IgD-negative memory B cell (primary cell): ENCODE data around the gene DDX55. TPM values are rescaled to one million over a fixed set of nuclear protein-coding genes. Genes with fewer than 3 reads are reported as not detected.
"Not testable (repeated sequence)": the region's sequence is repeated elsewhere in the genome, so short reads cannot be mapped to it uniquely, and the experiment has no call there.

Experiments
- H3K27ac Mint-ChIP-seq, 3 donors: one replicate each; pipeline ENCODE4 v1.8.0; 2020 to 2022; ENCODE audit warnings: mild to moderate bottlenecking in 3 of 3, mixed read lengths in 3 of 3, moderate library complexity in 1 of 3
- H3K27me3 Mint-ChIP-seq: one replicate; pipeline ENCODE4 v1.8.0; 2021; ENCODE audit warnings: mixed read lengths
- H3K36me3 Mint-ChIP-seq: one replicate; pipeline ENCODE4 v1.8.0; 2020; ENCODE audit warnings: mild to moderate bottlenecking, mixed read lengths
- H3K4me1 Mint-ChIP-seq, 3 donors: one replicate each; pipeline ENCODE4 v1.8.0; 2020 to 2022; ENCODE audit warnings: mixed read lengths in 3 of 3, mild to moderate bottlenecking in 1 of 3
- H3K4me3 Mint-ChIP-seq, 4 donors: one replicate each; pipeline ENCODE4 v1.8.0; 2020 to 2022; ENCODE audit warnings: mild to moderate bottlenecking in 4 of 4, mixed read lengths in 4 of 4, moderate library complexity in 3 of 4
- H3K9me3 Mint-ChIP-seq, 3 donors: one replicate each; pipeline ENCODE4 v1.8.0; 2020 to 2021; ENCODE audit warnings: mixed read lengths in 3 of 3, mild to moderate bottlenecking in 1 of 3
- polyA plus RNA-seq: library from polyadenylated mRNA; unstranded; fragments of 300-500 nt; fragmentation: Illumina TruSeq; gene quantifications from one replicate; pipeline ENCODE4 v1.2.3, GENCODE V29; 2021

DDX55 gene
- polyA plus RNA-seq, 1 donor from 2014 or later, result 23.5 TPM

DNA sequence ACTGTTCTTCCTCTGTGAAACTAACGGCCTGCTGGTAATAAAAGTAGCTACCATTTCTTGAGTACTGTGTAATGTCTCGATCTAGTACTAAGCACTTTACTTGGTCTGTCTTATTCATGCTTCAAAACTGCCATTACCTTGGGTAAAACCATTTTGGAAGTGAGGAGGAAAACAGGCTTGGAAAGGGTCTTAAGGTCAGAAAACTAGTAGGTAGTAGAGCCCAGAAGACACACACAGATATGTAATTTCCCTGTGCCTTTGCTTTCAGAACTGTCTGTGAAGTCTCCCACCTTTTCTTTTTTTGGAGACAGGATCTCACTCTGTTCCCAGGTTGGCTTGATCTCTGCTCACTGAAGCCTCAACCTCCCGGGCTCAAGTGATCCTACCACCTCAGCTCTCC is 3.4 kb upstream of the DDX55 start:
- no peak overlapping the region for H3K4me3 Mint-ChIP-seq
- no peaks in the 10 kb centered on the region for H3K9me3 Mint-ChIP-seq
- H3K36me3 Mint-ChIP-seq, result no peaks in the 10 kb centered on the region
- peaks cover 12 to 27% (median 18%) of the 10 kb centered on the region in 3 donors for H3K4me1 Mint-ChIP-seq
- no peaks in the 10 kb centered on the region for H3K27me3 Mint-ChIP-seq
- H3K27ac Mint-ChIP-seq, result peak overlapping the region in 1 of 3 donors; percentile 23

DNA sequence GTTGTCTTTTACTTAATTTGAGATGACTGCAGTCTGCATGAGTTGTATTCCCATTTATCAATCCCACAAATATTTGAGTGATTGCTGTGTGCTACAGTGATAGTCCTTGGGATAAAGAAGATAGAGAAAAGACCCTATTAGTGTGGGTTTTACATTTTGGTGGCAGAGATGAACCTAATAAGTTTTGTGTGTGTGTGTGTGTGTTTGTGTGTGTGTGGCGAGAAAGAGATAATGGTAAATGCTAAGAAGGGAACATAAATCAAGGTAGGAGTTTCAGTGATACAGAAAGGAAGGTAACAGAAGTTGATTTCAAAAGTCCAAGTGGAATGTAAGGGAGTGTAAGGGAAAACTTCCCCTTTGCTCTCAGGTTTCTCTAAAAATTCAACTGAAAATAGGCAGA is 2.6 kb upstream of the DDX55 start:
- no peaks in the 10 kb centered on the region for H3K36me3 Mint-ChIP-seq
- no peaks in the 10 kb centered on the region for H3K27me3 Mint-ChIP-seq
- H3K4me1 Mint-ChIP-seq, result peaks cover 13 to 27% (median 20%) of the 10 kb centered on the region in 3 donors
- H3K9me3 Mint-ChIP-seq, result no peaks in the 10 kb centered on the region
- peak overlapping the region in 3 of 4 donors; percentile 19 to 98 (median 60) for H3K4me3 Mint-ChIP-seq
- peak overlapping the region in 2 of 3 donors; percentile 4 to 51 for H3K27ac Mint-ChIP-seq

- H3K4me3 Mint-ChIP-seq, result peak overlapping the region in 2 of 4 donors; percentile 50 to 98
- H3K9me3 Mint-ChIP-seq, result no peaks in the 10 kb centered on the region
- peaks cover 13 to 27% (median 22%) of the 10 kb centered on the region in 3 donors for H3K4me1 Mint-ChIP-seq
- H3K27me3 Mint-ChIP-seq, result no peaks in the 10 kb centered on the region
- H3K27ac Mint-ChIP-seq, result peak overlapping the region in 2 of 3 donors; percentile 51 to 87
- no peaks in the 10 kb centered on the region for H3K36me3 Mint-ChIP-seq
These were observed 2.2 kb upstream of the DDX55 start for GRCh38 chr12:123599721-123600120.

GRCh38 chr12:123602651-123603195 is 824 bp downstream of the DDX55 start:
- no peaks in the 10 kb centered on the region for H3K27me3 Mint-ChIP-seq
- H3K36me3 Mint-ChIP-seq, result peaks cover 2% of the 10 kb centered on the region
- H3K9me3 Mint-ChIP-seq, result no peaks in the 10 kb centered on the region
- H3K27ac Mint-ChIP-seq, result peak overlapping the region; percentile 40 to 97 (median 96)
- H3K4me1 Mint-ChIP-seq, result peaks cover 13 to 23% (median 21%) of the 10 kb centered on the region in 3 donors
- peak overlapping the region; percentile 98 to 99 (median 98) for H3K4me3 Mint-ChIP-seq

- peaks cover 13 to 23% (median 21%) of the 10 kb centered on the region in 3 donors for H3K4me1 Mint-ChIP-seq
- H3K27me3 Mint-ChIP-seq, H3K9me3 Mint-ChIP-seq, H3K36me3 Mint-ChIP-seq: not testable (repeated sequence)
- peak overlapping the region in 1 of 3 donors; percentile 96 for H3K27ac Mint-ChIP-seq
- H3K4me3 Mint-ChIP-seq, result peak overlapping the region in 1 of 4 donors; percentile 54
These were observed 1.6 kb downstream of the DDX55 start for GRCh38 chr12:123603495-123603894.

- Mint-ChIP-seq H3K27me3 (no peaks in the 10 kb centered on the region), H3K27ac (no peak overlapping the region), H3K9me3 (no peaks in the 10 kb centered on the region), H3K4me1 (peaks cover 4 to 10% (median 6%) of the 10 kb centered on the region in 3 donors), H3K36me3 (peaks cover 2% of the 10 kb centered on the region), H3K4me3 (no peak overlapping the region)
These were observed 5.9 kb downstream of the DDX55 start for GRCh38 chr12:123607756-123608155.

- Mint-ChIP-seq H3K4me1 (peaks cover 0 to 6% (median 2%) of the 10 kb centered on the region in 3 donors), H3K4me3 (no peak overlapping the region), H3K36me3 (peaks cover 2% of the 10 kb centered on the region), H3K27me3 (no peaks in the 10 kb centered on the region), H3K9me3 (no peaks in the 10 kb centered on the region), H3K27ac (no peak overlapping the region)
These were observed 6.3 kb downstream of the DDX55 start for GRCh38 chr12:123608182-123608581.

DNA sequence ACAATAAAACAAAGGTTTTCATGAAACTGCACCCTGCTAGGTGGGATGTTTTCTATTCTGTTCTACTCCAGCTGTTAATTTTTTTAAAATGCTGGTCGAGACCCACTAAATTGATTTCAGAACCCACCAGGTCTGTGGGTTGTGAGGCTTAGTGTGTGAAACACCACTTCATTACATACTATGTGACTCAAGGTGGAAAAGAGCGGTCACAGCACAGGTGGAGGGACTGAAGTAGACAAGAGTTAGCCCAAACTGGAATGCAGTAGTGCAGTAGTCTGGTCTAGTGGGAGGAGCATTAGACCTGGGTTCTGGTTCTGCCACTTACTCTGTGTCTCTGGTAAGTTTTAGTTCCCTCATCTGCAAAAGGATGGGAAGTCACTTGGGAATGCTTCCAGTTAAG is 12.2 kb downstream of the DDX55 start:
- H3K36me3 Mint-ChIP-seq, result peaks cover 3% of the 10 kb centered on the region
- H3K4me1 Mint-ChIP-seq, result peaks cover 0 to 2% (median 0%) of the 10 kb centered on the region in 3 donors
- no peak overlapping the region for H3K4me3 Mint-ChIP-seq
- H3K27me3 Mint-ChIP-seq, result no peaks in the 10 kb centered on the region
- no peak overlapping the region for H3K27ac Mint-ChIP-seq
- no peaks in the 10 kb centered on the region for H3K9me3 Mint-ChIP-seq

DNA sequence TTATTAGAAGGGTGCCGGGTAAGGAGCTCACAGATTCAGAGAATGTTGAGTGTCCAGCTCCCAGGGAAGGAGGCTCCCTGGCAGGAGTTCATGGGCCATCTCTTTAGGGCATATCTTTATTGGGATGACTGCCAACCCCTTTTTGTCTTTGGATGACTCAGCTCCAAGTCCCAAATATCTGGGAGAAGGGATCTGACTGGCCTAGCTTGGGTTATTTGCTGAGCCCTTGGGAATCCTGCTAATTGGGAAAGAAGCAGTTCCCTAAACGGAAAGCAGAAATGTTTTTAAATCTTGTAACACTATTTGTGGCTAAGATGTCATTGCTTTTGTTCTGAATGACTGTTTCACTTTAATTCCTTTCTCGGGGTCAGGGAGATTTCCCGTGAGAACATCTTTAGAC is 12.6 kb downstream of the DDX55 start:
- Mint-ChIP-seq H3K27ac (peak overlapping the region in 1 of 3 donors; percentile 9), H3K9me3 (no peaks in the 10 kb centered on the region), H3K36me3 (peaks cover 5% of the 10 kb centered on the region), H3K4me3 (no peak overlapping the region), H3K4me1 (peaks cover 0 to 2% (median 0%) of the 10 kb centered on the region in 3 donors), H3K27me3 (no peaks in the 10 kb centered on the region)

GRCh38 chr12:123617144-123617543 is 15.2 kb downstream of the DDX55 start:
- H3K4me1 Mint-ChIP-seq, result peaks cover 0 to 2% (median 0%) of the 10 kb centered on the region in 3 donors
- no peaks in the 10 kb centered on the region for H3K27me3 Mint-ChIP-seq
- no peak overlapping the region for H3K4me3 Mint-ChIP-seq
- H3K9me3 Mint-ChIP-seq, result no peaks in the 10 kb centered on the region
- H3K36me3 Mint-ChIP-seq, result peaks cover 8% of the 10 kb centered on the region
- no peak overlapping the region for H3K27ac Mint-ChIP-seq

DNA sequence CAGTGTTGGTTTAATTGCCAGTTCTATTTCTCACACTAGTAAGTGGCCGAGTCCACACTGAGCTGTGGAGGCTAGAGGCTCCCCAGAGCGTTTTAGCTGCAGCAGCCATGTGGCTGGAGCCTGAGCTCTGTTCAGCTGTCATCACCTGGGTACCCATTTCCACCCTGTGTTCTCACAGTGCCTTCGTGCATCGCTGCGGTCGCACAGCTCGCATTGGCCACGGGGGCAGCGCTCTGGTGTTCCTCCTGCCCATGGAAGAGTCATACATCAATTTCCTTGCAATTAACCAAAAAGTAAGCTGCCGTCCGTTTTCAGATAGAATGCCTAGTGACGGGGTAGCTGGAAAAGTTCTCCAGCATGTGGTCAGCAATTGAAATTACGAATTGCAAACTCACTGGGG is 15.7 kb downstream of the DDX55 start:
- H3K9me3 Mint-ChIP-seq, result no peaks in the 10 kb centered on the region
- no peak overlapping the region for H3K27ac Mint-ChIP-seq
- no peaks in the 10 kb centered on the region for H3K27me3 Mint-ChIP-seq
- peaks cover 8% of the 10 kb centered on the region for H3K36me3 Mint-ChIP-seq
- H3K4me3 Mint-ChIP-seq, result no peak overlapping the region
- peaks cover 0 to 2% (median 0%) of the 10 kb centered on the region in 3 donors for H3K4me1 Mint-ChIP-seq

- H3K9me3 Mint-ChIP-seq, result no peaks in the 10 kb centered on the region
- H3K27ac Mint-ChIP-seq, result peak overlapping the region in 1 of 3 donors; percentile 60
- peaks cover 0 to 2% (median 0%) of the 10 kb centered on the region in 3 donors for H3K4me1 Mint-ChIP-seq
- no peaks in the 10 kb centered on the region for H3K27me3 Mint-ChIP-seq
- no peak overlapping the region for H3K4me3 Mint-ChIP-seq
- peaks cover 6% of the 10 kb centered on the region for H3K36me3 Mint-ChIP-seq
These were observed 19.2 kb downstream of the DDX55 start for GRCh38 chr12:123621101-123621500.

DNA sequence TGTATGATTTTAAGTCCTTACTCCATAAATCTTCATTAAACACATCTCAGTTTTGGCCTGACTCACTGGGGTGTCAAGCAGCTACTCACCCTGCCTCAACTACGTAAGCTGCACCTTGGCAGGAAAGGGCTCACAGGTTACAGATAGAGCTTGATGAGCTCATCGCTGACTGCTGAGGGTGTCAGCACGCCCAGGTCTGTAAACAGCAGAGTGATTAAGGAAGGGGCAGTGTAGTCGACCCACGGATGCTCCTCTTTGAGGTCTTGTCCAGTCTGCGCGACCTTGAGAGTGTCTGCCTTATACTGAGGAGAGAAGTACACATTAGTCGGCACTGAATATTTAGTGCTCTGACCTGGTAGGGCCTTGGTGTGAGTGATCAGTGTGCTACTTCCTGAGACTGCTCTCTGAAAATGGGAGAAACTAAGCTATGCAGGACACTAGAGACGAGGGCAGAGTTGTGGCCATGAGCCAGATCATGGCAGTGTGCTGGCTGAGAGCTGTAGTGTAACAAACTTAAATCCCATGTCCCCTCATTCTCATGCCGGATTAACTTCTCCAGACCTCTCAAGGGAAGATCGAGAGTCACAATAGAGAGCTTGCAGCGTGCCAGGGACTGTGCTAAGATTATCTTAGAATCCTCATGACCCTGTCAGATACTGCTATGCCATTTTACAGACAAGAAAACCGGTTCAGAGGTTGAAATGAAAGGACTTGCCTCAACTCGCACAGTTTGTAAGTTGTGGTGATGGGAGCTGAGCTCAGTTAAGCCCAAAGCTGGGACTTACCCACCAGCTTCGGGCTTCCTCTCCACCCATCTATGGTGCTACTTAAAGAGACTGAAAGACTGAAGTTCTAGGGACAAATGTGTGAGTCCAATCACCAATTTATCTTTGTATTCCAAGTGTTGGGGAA is 20.0 kb downstream of the DDX55 start:
- H3K4me1 Mint-ChIP-seq, result peaks cover 0 to 2% (median 1%) of the 10 kb centered on the region in 3 donors
- peaks cover 6% of the 10 kb centered on the region for H3K36me3 Mint-ChIP-seq
- no peak overlapping the region for H3K27ac Mint-ChIP-seq
- H3K4me3 Mint-ChIP-seq, result no peak overlapping the region
- no peaks in the 10 kb centered on the region for H3K9me3 Mint-ChIP-seq
- H3K27me3 Mint-ChIP-seq, result no peaks in the 10 kb centered on the region

DNA sequence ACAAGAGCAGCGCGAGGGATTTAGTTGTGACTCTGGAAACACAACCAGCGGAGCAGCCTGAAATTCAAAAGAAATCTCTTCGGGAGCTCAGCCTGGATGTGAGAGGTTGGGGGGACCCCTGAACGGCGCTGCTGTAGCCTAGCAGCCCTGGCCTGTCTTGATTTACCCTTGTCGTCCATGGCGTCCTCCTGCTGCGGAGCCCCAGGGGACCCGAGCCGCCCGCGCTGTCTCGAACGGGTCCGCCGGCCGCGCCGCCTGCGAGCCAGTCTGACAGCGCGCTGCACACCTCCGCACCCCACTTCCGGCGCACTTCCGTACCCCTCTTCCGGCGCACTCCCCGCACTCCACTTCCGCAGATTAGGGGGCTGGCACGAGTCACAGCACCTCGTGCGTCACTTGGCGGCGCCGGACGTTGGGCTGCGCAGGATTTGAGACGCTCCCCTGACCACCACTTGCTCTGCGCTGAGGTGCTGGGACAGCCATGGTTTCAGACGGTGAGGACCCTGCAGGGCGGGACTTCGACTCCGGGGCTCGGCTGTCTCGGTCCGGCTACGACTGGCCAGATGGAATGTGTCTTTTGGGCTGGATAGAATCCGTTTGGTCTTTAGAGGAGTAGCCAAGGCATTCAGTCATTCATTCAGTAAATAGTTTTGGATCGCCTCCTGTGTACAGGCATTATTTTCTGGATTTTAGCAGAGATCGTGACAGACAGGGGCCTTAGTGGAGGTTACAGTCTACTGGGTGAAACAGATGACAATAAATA is 31.7 kb downstream of the DDX55 start, which contains the start of the genes EIF2B1 and GTF2H3:
TSS of gene EIF2B1 (minus strand) at position 308 of the 763 bp plus-strand sequence. CDS start at position 179, 129 bp downstream.
TSS of gene GTF2H3 (plus strand) at position 451 of the 763 bp plus-strand sequence. CDS start at position 482, 31 bp downstream.
- H3K9me3 Mint-ChIP-seq, result no peaks in the 10 kb centered on the region
- H3K36me3 Mint-ChIP-seq, result peaks cover 3% of the 10 kb centered on the region
- peak within 1 kb of the TSS; percentile 57 to 99 (median 93) for H3K27ac Mint-ChIP-seq
- H3K4me3 Mint-ChIP-seq, result peak within 1 kb of the TSS; percentile 83 to 99 (median 95)
- H3K4me1 Mint-ChIP-seq, result peaks cover 8 to 20% (median 17%) of the 10 kb centered on the region in 3 donors
- no peaks in the 10 kb centered on the region for H3K27me3 Mint-ChIP-seq
